ENCODE results near the gene SESTD1. TPM values are rescaled to one million over a fixed set of nuclear protein-coding genes. Genes with fewer than 3 reads are reported as not detected.

SESTD1 gene
- total and polyA plus RNA-seq, 2 of the 13 experiments (the other 11 are each of a cell fraction or from before 2014, with no cell fraction given), result 74.4 to 101 TPM

DNA sequence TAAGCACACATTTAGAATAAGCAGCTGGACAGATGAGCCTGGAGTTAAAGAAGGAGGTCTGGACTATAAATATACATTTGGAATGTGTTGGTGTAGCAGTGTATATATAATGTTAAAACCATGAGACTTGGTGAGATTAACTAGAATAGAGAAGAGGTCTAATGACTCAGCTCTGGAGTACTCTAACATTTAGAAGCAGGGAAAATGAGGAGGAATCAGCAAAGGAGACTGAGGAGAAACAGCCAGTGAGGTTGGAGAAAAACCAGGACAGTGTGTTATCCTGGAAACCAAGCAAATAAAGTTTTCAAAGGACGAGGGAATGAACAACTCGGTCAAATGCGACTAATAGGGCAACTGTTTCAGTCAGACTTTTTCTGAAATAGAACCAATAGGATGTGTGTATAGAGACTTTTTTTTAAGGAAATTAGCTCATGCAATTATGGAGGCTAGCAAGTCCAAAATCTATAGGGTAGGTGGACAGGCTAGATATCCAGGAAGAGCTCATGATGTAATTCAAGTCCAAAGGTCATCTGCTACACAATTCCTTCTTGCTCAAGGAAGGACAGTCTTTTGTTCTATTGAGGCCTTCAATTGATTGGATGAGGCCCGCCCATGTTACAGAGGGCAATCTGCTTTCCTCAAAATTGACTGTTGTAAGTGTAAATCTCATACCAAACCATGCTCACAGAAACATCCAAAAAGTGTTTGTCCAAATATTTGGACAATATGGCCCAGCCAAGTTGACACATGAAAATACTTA, 10.8 kb upstream of the SESTD1 start (continued):
- no peak for TF ChIP-seq HOXA9 (CRISPR knock-in tag; IDR thresholded peaks at IDR 0.05; ENCODE audit: borderline replicate concordance)
- TF ChIP-seq TBL1XR1 (IDR thresholded peaks at IDR 0.05; ENCODE audit: borderline replicate concordance, low read length, partially characterized antibody), result no peak
- peak; percentile 71; the same call in 1 of the 2 replicates for TF ChIP-seq HNF4G (IDR thresholded peaks at IDR 0.05; ENCODE audit: borderline replicate concordance, low read depth, low read length)
- TF ChIP-seq HNF4G (CRISPR knock-in tag; IDR thresholded peaks at IDR 0.05; ENCODE audit: borderline replicate concordance, low read depth), result no peak
- 0 out of 2 replicates have a peak, but pooled peaks have one; percentile 41 for TF ChIP-seq KDM1A (CRISPR knock-in tag; IDR thresholded peaks at IDR 0.05)
- TF ChIP-seq CREB1 (IDR thresholded peaks at IDR 0.05), result no peak
- 0 out of 2 replicates have a peak, but pooled peaks have one; percentile 18 for TF ChIP-seq CREB1 (CRISPR knock-in tag; IDR thresholded peaks at IDR 0.05)
- no peak for TF ChIP-seq ZBTB1 (CRISPR knock-in tag; IDR thresholded peaks at IDR 0.05; ENCODE audit: borderline replicate concordance)
- TF ChIP-seq POGZ (CRISPR knock-in tag; IDR thresholded peaks at IDR 0.05), result peak; percentile 49; the same call in 1 of the 2 replicates
- 0 out of 2 replicates have a peak, but pooled peaks have one; percentile 23 for TF ChIP-seq ZNF644 (CRISPR knock-in tag; IDR thresholded peaks at IDR 0.05; ENCODE audit: low read depth)
- TF ChIP-seq, protein P1, sequence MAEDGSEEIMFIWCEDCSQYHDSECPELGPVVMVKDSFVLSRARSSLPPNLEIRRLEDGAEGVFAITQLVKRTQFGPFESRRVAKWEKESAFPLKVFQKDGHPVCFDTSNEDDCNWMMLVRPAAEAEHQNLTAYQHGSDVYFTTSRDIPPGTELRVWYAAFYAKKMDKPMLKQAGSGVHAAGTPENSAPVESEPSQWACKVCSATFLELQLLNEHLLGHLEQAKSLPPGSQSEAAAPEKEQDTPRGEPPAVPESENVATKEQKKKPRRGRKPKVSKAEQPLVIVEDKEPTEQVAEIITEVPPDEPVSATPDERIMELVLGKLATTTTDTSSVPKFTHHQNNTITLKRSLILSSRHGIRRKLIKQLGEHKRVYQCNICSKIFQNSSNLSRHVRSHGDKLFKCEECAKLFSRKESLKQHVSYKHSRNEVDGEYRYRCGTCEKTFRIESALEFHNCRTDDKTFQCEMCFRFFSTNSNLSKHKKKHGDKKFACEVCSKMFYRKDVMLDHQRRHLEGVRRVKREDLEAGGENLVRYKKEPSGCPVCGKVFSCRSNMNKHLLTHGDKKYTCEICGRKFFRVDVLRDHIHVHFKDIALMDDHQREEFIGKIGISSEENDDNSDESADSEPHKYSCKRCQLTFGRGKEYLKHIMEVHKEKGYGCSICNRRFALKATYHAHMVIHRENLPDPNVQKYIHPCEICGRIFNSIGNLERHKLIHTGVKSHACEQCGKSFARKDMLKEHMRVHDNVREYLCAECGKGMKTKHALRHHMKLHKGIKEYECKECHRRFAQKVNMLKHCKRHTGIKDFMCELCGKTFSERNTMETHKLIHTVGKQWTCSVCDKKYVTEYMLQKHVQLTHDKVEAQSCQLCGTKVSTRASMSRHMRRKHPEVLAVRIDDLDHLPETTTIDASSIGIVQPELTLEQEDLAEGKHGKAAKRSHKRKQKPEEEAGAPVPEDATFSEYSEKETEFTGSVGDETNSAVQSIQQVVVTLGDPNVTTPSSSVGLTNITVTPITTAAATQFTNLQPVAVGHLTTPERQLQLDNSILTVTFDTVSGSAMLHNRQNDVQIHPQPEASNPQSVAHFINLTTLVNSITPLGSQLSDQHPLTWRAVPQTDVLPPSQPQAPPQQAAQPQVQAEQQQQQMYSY (CRISPR knock-in tag; IDR thresholded peaks at IDR 0.05), result no peak
- TF ChIP-seq, protein P2, sequence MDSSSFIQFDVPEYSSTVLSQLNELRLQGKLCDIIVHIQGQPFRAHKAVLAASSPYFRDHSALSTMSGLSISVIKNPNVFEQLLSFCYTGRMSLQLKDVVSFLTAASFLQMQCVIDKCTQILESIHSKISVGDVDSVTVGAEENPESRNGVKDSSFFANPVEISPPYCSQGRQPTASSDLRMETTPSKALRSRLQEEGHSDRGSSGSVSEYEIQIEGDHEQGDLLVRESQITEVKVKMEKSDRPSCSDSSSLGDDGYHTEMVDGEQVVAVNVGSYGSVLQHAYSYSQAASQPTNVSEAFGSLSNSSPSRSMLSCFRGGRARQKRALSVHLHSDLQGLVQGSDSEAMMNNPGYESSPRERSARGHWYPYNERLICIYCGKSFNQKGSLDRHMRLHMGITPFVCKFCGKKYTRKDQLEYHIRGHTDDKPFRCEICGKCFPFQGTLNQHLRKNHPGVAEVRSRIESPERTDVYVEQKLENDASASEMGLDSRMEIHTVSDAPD (CRISPR knock-in tag; IDR thresholded peaks at IDR 0.05), result no peak
- no peak for TF ChIP-seq HCFC1 (IDR thresholded peaks at IDR 0.05; ENCODE audit: low read depth, low read length)
- no peak for TF ChIP-seq PHB2 (IDR thresholded peaks at IDR 0.05; ENCODE audit: partially characterized antibody)
- TF ChIP-seq, protein P3, sequence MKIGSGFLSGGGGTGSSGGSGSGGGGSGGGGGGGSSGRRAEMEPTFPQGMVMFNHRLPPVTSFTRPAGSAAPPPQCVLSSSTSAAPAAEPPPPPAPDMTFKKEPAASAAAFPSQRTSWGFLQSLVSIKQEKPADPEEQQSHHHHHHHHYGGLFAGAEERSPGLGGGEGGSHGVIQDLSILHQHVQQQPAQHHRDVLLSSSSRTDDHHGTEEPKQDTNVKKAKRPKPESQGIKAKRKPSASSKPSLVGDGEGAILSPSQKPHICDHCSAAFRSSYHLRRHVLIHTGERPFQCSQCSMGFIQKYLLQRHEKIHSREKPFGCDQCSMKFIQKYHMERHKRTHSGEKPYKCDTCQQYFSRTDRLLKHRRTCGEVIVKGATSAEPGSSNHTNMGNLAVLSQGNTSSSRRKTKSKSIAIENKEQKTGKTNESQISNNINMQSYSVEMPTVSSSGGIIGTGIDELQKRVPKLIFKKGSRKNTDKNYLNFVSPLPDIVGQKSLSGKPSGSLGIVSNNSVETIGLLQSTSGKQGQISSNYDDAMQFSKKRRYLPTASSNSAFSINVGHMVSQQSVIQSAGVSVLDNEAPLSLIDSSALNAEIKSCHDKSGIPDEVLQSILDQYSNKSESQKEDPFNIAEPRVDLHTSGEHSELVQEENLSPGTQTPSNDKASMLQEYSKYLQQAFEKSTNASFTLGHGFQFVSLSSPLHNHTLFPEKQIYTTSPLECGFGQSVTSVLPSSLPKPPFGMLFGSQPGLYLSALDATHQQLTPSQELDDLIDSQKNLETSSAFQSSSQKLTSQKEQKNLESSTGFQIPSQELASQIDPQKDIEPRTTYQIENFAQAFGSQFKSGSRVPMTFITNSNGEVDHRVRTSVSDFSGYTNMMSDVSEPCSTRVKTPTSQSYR (CRISPR knock-in tag; IDR thresholded peaks at IDR 0.05; ENCODE audit: borderline replicate concordance), result peak; percentile 24; the same call in 1 of the 2 replicates
- no peak for TF ChIP-seq FOXC1 (CRISPR knock-in tag; IDR thresholded peaks at IDR 0.05; ENCODE audit: borderline replicate concordance)
- no peak for TF ChIP-seq ZNF792 (CRISPR knock-in tag; IDR thresholded peaks at IDR 0.05)
- TF ChIP-seq, protein P4, sequence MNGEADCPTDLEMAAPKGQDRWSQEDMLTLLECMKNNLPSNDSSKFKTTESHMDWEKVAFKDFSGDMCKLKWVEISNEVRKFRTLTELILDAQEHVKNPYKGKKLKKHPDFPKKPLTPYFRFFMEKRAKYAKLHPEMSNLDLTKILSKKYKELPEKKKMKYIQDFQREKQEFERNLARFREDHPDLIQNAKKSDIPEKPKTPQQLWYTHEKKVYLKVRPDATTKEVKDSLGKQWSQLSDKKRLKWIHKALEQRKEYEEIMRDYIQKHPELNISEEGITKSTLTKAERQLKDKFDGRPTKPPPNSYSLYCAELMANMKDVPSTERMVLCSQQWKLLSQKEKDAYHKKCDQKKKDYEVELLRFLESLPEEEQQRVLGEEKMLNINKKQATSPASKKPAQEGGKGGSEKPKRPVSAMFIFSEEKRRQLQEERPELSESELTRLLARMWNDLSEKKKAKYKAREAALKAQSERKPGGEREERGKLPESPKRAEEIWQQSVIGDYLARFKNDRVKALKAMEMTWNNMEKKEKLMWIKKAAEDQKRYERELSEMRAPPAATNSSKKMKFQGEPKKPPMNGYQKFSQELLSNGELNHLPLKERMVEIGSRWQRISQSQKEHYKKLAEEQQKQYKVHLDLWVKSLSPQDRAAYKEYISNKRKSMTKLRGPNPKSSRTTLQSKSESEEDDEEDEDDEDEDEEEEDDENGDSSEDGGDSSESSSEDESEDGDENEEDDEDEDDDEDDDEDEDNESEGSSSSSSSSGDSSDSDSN (CRISPR knock-in tag; IDR thresholded peaks at IDR 0.05), result no peak
- TF ChIP-seq ZBTB20 (CRISPR knock-in tag; IDR thresholded peaks at IDR 0.05; ENCODE audit: borderline replicate concordance, low read depth), result peak; percentile 59; the same call in 1 of the 2 replicates
- no peak for TF ChIP-seq ZNF354B (CRISPR knock-in tag; IDR thresholded peaks at IDR 0.05)

All from HepG2 (cell line).